Endothelial cell of umbilical vein (primary cell): ENCODE data around the gene MPEG1. TPM values are rescaled to one million over a fixed set of nuclear protein-coding genes. Genes with fewer than 3 reads are reported as not detected.

Source experiments
- BruUV-seq: library from RNA; stranded (reverse); fragments of 400-500 nt; replicated peaks from 2 replicates; lab custom pipeline; 2021; lab: Mats Ljungman, UMichigan
- CTCF ChIA-PET: fragments of 300-600, 350-600 bp; sonication (Branson Sonifier 250); formaldehyde crosslinking; loops from one replicate; lab custom pipeline; 2021; ENCODE audit warnings: antibody characterized with exemption, inconsistent platforms; lab: Charles Lee
- POLR2A ChIA-PET: fragments of 300-600, 350-600 bp; sonication (Branson Sonifier 250); formaldehyde crosslinking; loops from one replicate; lab custom pipeline; 2021; ENCODE audit warnings: antibody characterized with exemption, inconsistent platforms; lab: Charles Lee
- DNase-seq: peaks from one replicate; pipeline ENCODE4 v3.0.0-alpha.2; 2011; ENCODE audit warnings: low read depth, low spot score
- FAIRE-seq: peaks from 2 replicates; lab custom pipeline; 2011; peaks lifted over from hg19 to GRCh38; lab: Jason Lieb, UNC
- H2AFZ ChIP-seq: 2 replicates; pipeline ENCODE4 v1.6.0; 2012; ENCODE audit warnings: low read depth, low read length, control low read depth, inconsistent platforms
- H3K27ac ChIP-seq: 2 replicates; pipeline ENCODE4 v1.5.1; 2011; ENCODE audit warnings: low read depth, mild to moderate bottlenecking, control low read depth, low read length, moderate library complexity; ENCODE audit not compliant: insufficient read depth
- H3K27me3 ChIP-seq, 2 experiments: 2 replicates each; pipeline versions ENCODE4 v1.6.0 to v1.6.1; 2011; ENCODE audit warnings: low read length in 2 of 2, mixed read lengths in 1 of 2; ENCODE audit not compliant: control insufficient read depth in 2 of 2, insufficient read depth in 2 of 2
- H3K36me3 ChIP-seq, 2 experiments: 2 replicates in 1 of 2; 3 replicates in 1 of 2; pipeline ENCODE4 v1.5.1; 2011; ENCODE audit warnings: low read length in 2 of 2, mild to moderate bottlenecking in 1 of 2, moderate library complexity in 1 of 2; ENCODE audit not compliant: control insufficient read depth in 2 of 2, insufficient read depth in 2 of 2; ENCODE audit errors: extremely low read depth in 1 of 2
- H3K4me1 ChIP-seq: 3 replicates; pipeline ENCODE4 v1.5.1; 2011; ENCODE audit warnings: mild to moderate bottlenecking, low read length; ENCODE audit not compliant: control insufficient read depth, insufficient read depth; ENCODE audit errors: extremely low read depth
- H3K4me2 ChIP-seq: 2 replicates; pipeline ENCODE4 v1.6.1; 2011; ENCODE audit warnings: low read length, control low read depth, mixed read lengths; ENCODE audit not compliant: insufficient read depth
- H3K4me3 ChIP-seq, 3 experiments: fragments of 200-600 bp in 1 of 3; sonication (generic), shearing (Covaris generic) in 1 of 3; replicated peaks in 1 of 3; 2 replicates each; pipeline ENCODE4 v1.5.1; 2011 to 2016; ENCODE audit warnings: control low read depth in 3 of 3, low read length in 3 of 3, mild to moderate bottlenecking in 2 of 3, inconsistent platforms in 1 of 3, low read depth in 1 of 3, moderate library complexity in 1 of 3; ENCODE audit not compliant: insufficient read depth in 1 of 3
- H3K79me2 ChIP-seq: 2 replicates; pipeline ENCODE4 v1.6.0; 2012; ENCODE audit warnings: low read length, inconsistent platforms; ENCODE audit not compliant: control insufficient read depth, insufficient read depth
- H3K9ac ChIP-seq: replicated peaks from 2 replicates; pipeline ENCODE3; 2011; ENCODE audit warnings: low read length, control low read depth; ENCODE audit not compliant: insufficient read depth; ENCODE audit errors: extremely low read depth
- H3K9me1 ChIP-seq: replicated peaks from 3 replicates; pipeline ENCODE4 v1.6.0; 2011; ENCODE audit warnings: mild to moderate bottlenecking, low read length; ENCODE audit not compliant: control insufficient read depth, insufficient read depth; ENCODE audit errors: extremely low read depth
- H3K9me3 ChIP-seq: replicated peaks from 2 replicates; pipeline ENCODE4 v1.5.1; 2012; ENCODE audit warnings: low read length, inconsistent platforms; ENCODE audit not compliant: control insufficient read depth, insufficient read depth
- H4K20me1 ChIP-seq: replicated peaks from 2 replicates; pipeline ENCODE3; 2011; ENCODE audit warnings: mild to moderate bottlenecking, low read length; ENCODE audit not compliant: control insufficient read depth, insufficient read depth; ENCODE audit errors: extremely low read depth
- EZH2 ChIP-seq: IDR thresholded peaks from 2 replicates; pipeline ENCODE4 v1.6.1; 2012; ENCODE audit warnings: borderline replicate concordance, low read depth, mild to moderate bottlenecking, moderate library complexity, low read length, inconsistent platforms; ENCODE audit not compliant: severe bottlenecking
- FOS ChIP-seq: IDR thresholded peaks from 2 replicates; pipeline ENCODE4 v1.6.1; 2011; ENCODE audit warnings: mild to moderate bottlenecking, low read length, moderate library complexity, borderline replicate concordance; ENCODE audit not compliant: insufficient read depth
- GATA2 ChIP-seq: IDR thresholded peaks from 2 replicates; pipeline ENCODE4 v1.7.0; 2011; ENCODE audit warnings: low read depth, mild to moderate bottlenecking, moderate library complexity, mixed read lengths, low read length; ENCODE audit not compliant: insufficient read length, insufficient read depth
- JUN ChIP-seq: IDR thresholded peaks from 2 replicates; pipeline ENCODE4 v1.6.1; 2011; ENCODE audit warnings: borderline replicate concordance, low read depth; ENCODE audit not compliant: insufficient read length, insufficient read depth
- MYC ChIP-seq: IDR thresholded peaks from one replicate; pipeline ENCODE4 v1.6.1; 2011; ENCODE audit warnings: mild to moderate bottlenecking, low read depth, low read length
- POLR2A ChIP-seq: IDR thresholded peaks from 2 replicates; pipeline ENCODE4 v1.6.1; 2012; ENCODE audit warnings: low read depth, mild to moderate bottlenecking, control low read depth, low read length
- POLR2AphosphoS5 ChIP-seq: IDR thresholded peaks from 2 replicates; pipeline ENCODE4 v1.6.1; 2012; ENCODE audit warnings: low read depth, mild to moderate bottlenecking, control low read depth, low read length, moderate library complexity; ENCODE audit not compliant: insufficient read depth
- dilution Hi-C: fragments of 300-500 bp; cut with MboI; formaldehyde crosslinking; loops from one replicate; pipeline ENCODE4 v1.15.0; 2019; ENCODE audit warnings: low sequenced_read_pairs; ENCODE audit not compliant: extremely low pct_ligation_motif_present
- intact Hi-C: fragments of 100-400 bp; cut with micrococcal nuclease; formaldehyde crosslinking; loops from one replicate; pipeline ENCODE4 v1.10.0; 2022
- polyA plus RNA-seq, 4 experiments: library from polyadenylated mRNA; depleted of rRNA in 3 of 4; stranded (reverse) in 3 of 4; unstranded in 1 of 4; fragments of >200 nt; gene quantifications; 2 replicates each; pipeline versions ENCODE4 v1.2.1 to v1.2.3, GENCODE V29; 2011 to 2012; ENCODE audit warnings: missing spikeins in 1 of 4
- total RNA-seq: library from RNA; stranded (reverse); gene quantifications from 2 replicates; pipeline ENCODE4 v1.2.3, GENCODE V29; 2021
- TF ChIP-seq, protein P1 (sequence below), 2 donors: IDR thresholded peaks; 1 replicate in 1 of 2; 2 replicates in 1 of 2; pipeline ENCODE4 v1.5.1; 2011; ENCODE audit warnings: low read length in 2 of 2, mild to moderate bottlenecking in 2 of 2, moderate library complexity in 2 of 2, control low read depth in 1 of 2, inconsistent platforms in 1 of 2, low read depth in 1 of 2; ENCODE audit not compliant: insufficient read depth in 1 of 2; ENCODE audit errors: extremely low read depth in 1 of 2
- TF ChIP-seq, protein P2 (sequence below): IDR thresholded peaks from 2 replicates; pipeline ENCODE4 v1.6.1; 2011; ENCODE audit not compliant: insufficient read depth, insufficient read length

MPEG1 gene
- total and polyA plus RNA-seq, 2 donors (not counting 3 experiments of a cell fraction or from before 2014, with no cell fraction given) = not detected

DNA sequence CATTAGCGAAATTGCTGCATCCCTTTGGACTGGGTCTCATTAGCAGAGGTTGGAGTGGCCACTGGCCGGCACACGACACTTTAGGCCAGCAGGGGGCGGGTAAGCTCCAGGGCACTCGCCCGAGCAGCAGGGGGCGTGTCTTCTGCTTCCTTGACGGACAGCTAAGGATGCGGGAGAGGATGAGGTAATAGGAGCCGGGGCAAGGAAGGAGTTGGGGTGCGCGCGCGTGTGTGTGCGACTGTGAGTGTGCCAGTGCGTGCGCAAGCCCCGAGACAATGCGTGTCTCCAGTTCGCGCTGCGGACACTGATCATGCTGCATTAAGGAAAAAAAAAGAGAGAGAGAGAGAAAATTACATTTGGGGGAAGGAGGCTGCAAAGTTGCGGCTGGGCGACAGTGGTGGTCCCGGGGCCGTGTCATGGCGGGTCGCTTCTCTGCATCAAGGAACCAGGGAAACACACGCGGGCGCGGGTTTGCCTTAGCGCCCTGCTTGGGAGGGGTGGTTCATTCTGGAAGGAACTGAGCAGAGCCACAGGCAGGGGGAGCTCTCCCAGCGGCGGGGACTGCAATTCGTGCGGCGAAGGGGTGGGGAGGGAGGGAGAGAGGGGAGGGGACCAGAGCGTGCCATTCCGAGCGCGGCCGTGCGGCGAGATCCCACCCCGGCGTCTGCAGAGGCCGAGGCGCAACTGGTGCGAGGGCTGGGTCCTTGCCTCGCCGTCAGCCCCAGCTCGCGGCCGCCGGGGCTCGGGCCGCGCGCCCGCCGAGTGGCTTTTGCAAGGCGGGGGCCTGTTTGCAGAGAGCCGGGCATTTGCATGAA, 41.0 kb downstream of the MPEG1 start, which contains the start of gene DTX4:
TSS of gene DTX4 (plus strand) at position 625 of the 815 bp plus-strand sequence. CDS start 464 bp downstream, outside the sequence.
- Histone ChIP-seq H3K27me3 (peaks cover 37 to 42% of the 10 kb centered on the region in 2 experiments), H3K27ac (no peak within 1 kb of the TSS), H3K9me1 (no peaks in the 10 kb centered on the region), H3K4me3 (peak within 1 kb of the TSS in 2 of 3 experiments; percentile 35 to 36), H3K79me2 (no peaks in the 10 kb centered on the region), H3K9me3 (no peaks in the 10 kb centered on the region), H3K36me3 (no peaks in the 10 kb centered on the region), H3K4me1 (peaks cover 8% of the 10 kb centered on the region), H4K20me1 (no peaks in the 10 kb centered on the region), H3K4me2 (peak within 1 kb of the TSS; percentile 60), H2AFZ (peak within 1 kb of the TSS; percentile 82), H3K9ac (no peak within 1 kb of the TSS)
- intact Hi-C loops (loop anchor here (1.0 kb wide), 4 partner anchors 15 to 509 kb away; no protein-coding TSS in a partner anchor), dilution Hi-C loops (no loop called here)
- FAIRE-seq = peak; percentile 84
- POLR2A ChIA-PET = no interaction called here
- CTCF ChIA-PET = interaction anchor here (0.5 to 5.0 kb wide), 43 partner anchors 8 to 509 kb away, joined by 3 to 143 read pairs (median 6); partner anchors contain the start of genes FAM111A, FAM111B, MPEG1 and OR5A2
- no TSS peak for BruUV-seq
- no peak for TF ChIP-seq MYC
- TF ChIP-seq, protein P1, sequence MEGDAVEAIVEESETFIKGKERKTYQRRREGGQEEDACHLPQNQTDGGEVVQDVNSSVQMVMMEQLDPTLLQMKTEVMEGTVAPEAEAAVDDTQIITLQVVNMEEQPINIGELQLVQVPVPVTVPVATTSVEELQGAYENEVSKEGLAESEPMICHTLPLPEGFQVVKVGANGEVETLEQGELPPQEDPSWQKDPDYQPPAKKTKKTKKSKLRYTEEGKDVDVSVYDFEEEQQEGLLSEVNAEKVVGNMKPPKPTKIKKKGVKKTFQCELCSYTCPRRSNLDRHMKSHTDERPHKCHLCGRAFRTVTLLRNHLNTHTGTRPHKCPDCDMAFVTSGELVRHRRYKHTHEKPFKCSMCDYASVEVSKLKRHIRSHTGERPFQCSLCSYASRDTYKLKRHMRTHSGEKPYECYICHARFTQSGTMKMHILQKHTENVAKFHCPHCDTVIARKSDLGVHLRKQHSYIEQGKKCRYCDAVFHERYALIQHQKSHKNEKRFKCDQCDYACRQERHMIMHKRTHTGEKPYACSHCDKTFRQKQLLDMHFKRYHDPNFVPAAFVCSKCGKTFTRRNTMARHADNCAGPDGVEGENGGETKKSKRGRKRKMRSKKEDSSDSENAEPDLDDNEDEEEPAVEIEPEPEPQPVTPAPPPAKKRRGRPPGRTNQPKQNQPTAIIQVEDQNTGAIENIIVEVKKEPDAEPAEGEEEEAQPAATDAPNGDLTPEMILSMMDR (IDR thresholded peaks at IDR 0.05; ENCODE audit: extremely low read depth in 1 of 2, insufficient read depth in 1 of 2, low read depth in 1 of 2, low read length in 2 of 2) = peak; percentile 92 to 96
- TF ChIP-seq JUN = peak; percentile 6
- peak; percentile 87 for DNase-seq

DNA sequence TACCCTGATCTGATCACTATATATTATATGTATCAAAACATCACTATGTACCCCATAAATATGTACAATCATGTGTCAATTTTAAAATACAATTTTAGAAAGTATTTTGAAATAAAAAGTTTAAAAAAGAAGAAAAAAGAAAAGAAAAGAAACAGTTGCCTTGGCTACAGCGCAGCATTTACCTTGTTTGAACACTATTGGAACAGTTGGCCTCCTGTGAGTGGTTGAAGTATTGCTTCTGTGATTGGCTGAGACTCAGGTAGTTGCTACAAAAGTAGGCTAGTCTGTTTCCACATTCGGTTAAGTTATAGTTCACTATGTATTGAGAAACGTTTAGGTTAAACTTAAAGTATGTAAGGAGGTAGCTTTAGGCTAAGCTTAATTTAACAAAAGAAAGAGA, 48.7 kb downstream of the MPEG1 start:
- no peak overlapping the region for H2AFZ ChIP-seq
- DNase-seq (no peak), FAIRE-seq (no peak)
- H3K9me3 ChIP-seq = no peaks in the 10 kb centered on the region
- BruUV-seq = no TSS peak
- no peak overlapping the region for H3K4me2 ChIP-seq
- no peak overlapping the region for H3K27ac ChIP-seq
- no peak overlapping the region for H3K4me3 ChIP-seq
- H3K36me3 ChIP-seq = no peaks in the 10 kb centered on the region
- H4K20me1 ChIP-seq = no peaks in the 10 kb centered on the region
- ChIA-PET POLR2A (no interaction called here), CTCF (interaction anchor here (0.8 to 1.3 kb wide), 2 partner anchors 8 to 28 kb away, joined by 3 to 4 read pairs; partner anchors contain the start of gene DTX4)
- no peaks in the 10 kb centered on the region for H3K79me2 ChIP-seq
- no peaks in the 10 kb centered on the region for H3K9me1 ChIP-seq
- H3K4me1 ChIP-seq = no peaks in the 10 kb centered on the region
- no peak overlapping the region for H3K9ac ChIP-seq
- intact Hi-C loops = no loop called here
- dilution Hi-C loops = no loop called here
- peaks cover 11 to 22% of the 10 kb centered on the region in 2 experiments for H3K27me3 ChIP-seq
- TF ChIP-seq FOS (no peak), POLR2AphosphoS5 (no peak), JUN (no peak), GATA2 (no peak), MYC (no peak), EZH2 (no peak), POLR2A (no peak)
- TF ChIP-seq, protein P2, sequence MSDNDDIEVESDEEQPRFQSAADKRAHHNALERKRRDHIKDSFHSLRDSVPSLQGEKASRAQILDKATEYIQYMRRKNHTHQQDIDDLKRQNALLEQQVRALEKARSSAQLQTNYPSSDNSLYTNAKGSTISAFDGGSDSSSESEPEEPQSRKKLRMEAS = no peak
- TF ChIP-seq, protein P1 (IDR thresholded peaks at IDR 0.05; ENCODE audit: extremely low read depth in 1 of 2, insufficient read depth in 1 of 2, low read depth in 1 of 2, low read length in 2 of 2) = no peak
